Esophagus (tissue), 2 donors: ENCODE data around the gene ABCB8. TPM values are rescaled to one million over a fixed set of nuclear protein-coding genes. Genes with fewer than 3 reads are reported as not detected.

Source experiments
- H3K27ac ChIP-seq, 2 donors: one replicate each; pipeline ENCODE4 v1.5.1; 2013; ENCODE audit warnings: low read depth in 2 of 2, mild to moderate bottlenecking in 2 of 2, inconsistent platforms in 1 of 2, low read length in 1 of 2, moderate library complexity in 1 of 2
- H3K27me3 ChIP-seq, 2 donors: one replicate each; pipeline ENCODE4 v1.6.1; 2013; ENCODE audit warnings: low read length in 2 of 2, control low read depth in 1 of 2, mild to moderate bottlenecking in 1 of 2; ENCODE audit not compliant: insufficient read depth in 2 of 2, control insufficient read depth in 1 of 2
- H3K36me3 ChIP-seq, 2 donors: one replicate each; pipeline ENCODE4 v1.6.1; 2013; ENCODE audit warnings: low read length in 1 of 2; ENCODE audit not compliant: control insufficient read depth in 2 of 2, insufficient read depth in 2 of 2
- H3K4me1 ChIP-seq, 2 donors: one replicate each; pipeline ENCODE4 v1.6.1; 2013; ENCODE audit warnings: low read length in 1 of 2; ENCODE audit not compliant: control insufficient read depth in 2 of 2, insufficient read depth in 2 of 2
- H3K4me3 ChIP-seq, 2 donors: one replicate each; pipeline ENCODE4 v1.5.1; 2013; ENCODE audit warnings: low read length in 2 of 2, mild to moderate bottlenecking in 2 of 2, low read depth in 1 of 2, moderate library complexity in 1 of 2
- H3K9me3 ChIP-seq, 2 donors: one replicate each; pipeline ENCODE4 v1.6.1; 2013; ENCODE audit warnings: mild to moderate bottlenecking in 2 of 2, low read depth in 1 of 2, low read length in 1 of 2, moderate library complexity in 1 of 2; ENCODE audit not compliant: control insufficient read depth in 2 of 2, insufficient read depth in 1 of 2
- WGBS, 2 donors: extraction: QIAGEN DNeasy Blood & Tissue Kit; methylation state at CpG; one replicate each; pipeline ENCODE4 v1.1.7; 2013; 5-methylcytosine and 5-hydroxymethylcytosine counted together
- polyA plus RNA-seq, 2 donors: library from polyadenylated mRNA; stranded (reverse); fragments of 200-250 nt; gene quantifications; one replicate each; pipeline ENCODE4 v1.2.3, GENCODE V29; 2013
- donor health status: healthy with polysubstance abuse.
- donor health status: Bipolar disorder and iron deficiency.

ABCB8 gene
- polyA plus RNA-seq, 2 donors = 24.0 to 27.6 TPM

GRCh38 chr7:151086802-151087244 is 58.6 kb downstream of the ABCB8 start:
- Histone ChIP-seq H3K36me3 (no peaks in the 10 kb centered on the region), H3K27me3 (no peaks in the 10 kb centered on the region), H3K9me3 (no peaks in the 10 kb centered on the region), H3K4me1 (peaks cover 18 to 26% of the 10 kb centered on the region in 2 donors), H3K4me3 (peak overlapping the region; percentile 55 to 78), H3K27ac (peak overlapping the region; percentile 82 to 84)
- 1% methylated on average over 37 to 55 of the region's 56 CpGs for WGBS, 2 donors

GRCh38 chr7:151087245-151088018 is 59.2 kb downstream of the ABCB8 start:
- H3K27ac ChIP-seq = peak overlapping the region; percentile 82 to 84
- H3K27me3 ChIP-seq = no peaks in the 10 kb centered on the region
- no peaks in the 10 kb centered on the region for H3K36me3 ChIP-seq
- H3K4me1 ChIP-seq = peaks cover 12 to 20% of the 10 kb centered on the region in 2 donors
- H3K4me3 ChIP-seq = peak overlapping the region; percentile 55 to 78
- WGBS, 2 donors = 2% methylated on average over 64 to 70 of the region's 70 CpGs
- no peaks in the 10 kb centered on the region for H3K9me3 ChIP-seq

- 28 to 34% methylated on average over 16 of the region's 16 CpGs for WGBS, 2 donors
- Histone ChIP-seq H3K4me3 (peak overlapping the region; percentile 55 to 78), H3K4me1 (peaks cover 10 to 17% of the 10 kb centered on the region in 2 donors)
These were observed 60.0 kb downstream of the ABCB8 start for GRCh38 chr7:151088019-151088855.

GRCh38 chr7:151088856-151089699 is 60.8 kb downstream of the ABCB8 start:
- Histone ChIP-seq H3K36me3 (no peaks in the 10 kb centered on the region), H3K4me1 (peaks cover 10 to 13% of the 10 kb centered on the region in 2 donors), H3K27ac (peak overlapping the region; percentile 75 to 84), H3K9me3 (no peaks in the 10 kb centered on the region), H3K4me3 (peak overlapping the region in 1 of 2 donors; percentile 29), H3K27me3 (no peaks in the 10 kb centered on the region)
- 17 to 29% methylated on average over 30 of the region's 30 CpGs for WGBS, 2 donors

More at GRCh38 chr7:151088019-151088855, 60.0 kb downstream of the ABCB8 start:
- H3K27me3 ChIP-seq = no peaks in the 10 kb centered on the region
- no peaks in the 10 kb centered on the region for H3K9me3 ChIP-seq
- H3K36me3 ChIP-seq = no peaks in the 10 kb centered on the region
- peak overlapping the region; percentile 82 to 84 for H3K27ac ChIP-seq

GRCh38 chr7:151089893-151090730 is 61.9 kb downstream of the ABCB8 start:
- 72 to 76% methylated on average over 20 to 22 of the region's 22 CpGs for WGBS, 2 donors
- Histone ChIP-seq H3K9me3 (no peaks in the 10 kb centered on the region), H3K27me3 (no peaks in the 10 kb centered on the region), H3K27ac (peak overlapping the region; percentile 75 to 84), H3K36me3 (no peaks in the 10 kb centered on the region), H3K4me3 (no peak overlapping the region), H3K4me1 (peaks cover 10 to 15% of the 10 kb centered on the region in 2 donors)

- WGBS, 2 donors = 86 to 88% methylated on average over 7 of the region's 7 CpGs
- Histone ChIP-seq H3K36me3 (no peaks in the 10 kb centered on the region), H3K27ac (no peak overlapping the region), H3K27me3 (no peaks in the 10 kb centered on the region), H3K4me3 (no peak overlapping the region), H3K9me3 (no peaks in the 10 kb centered on the region), H3K4me1 (peaks cover 10 to 17% of the 10 kb centered on the region in 2 donors)
These were observed 62.8 kb downstream of the ABCB8 start for GRCh38 chr7:151091003-151091402.

GRCh38 chr7:151091431-151091830 is 63.2 kb downstream of the ABCB8 start:
- no peaks in the 10 kb centered on the region for H3K27me3 ChIP-seq
- no peak overlapping the region for H3K27ac ChIP-seq
- H3K4me3 ChIP-seq = no peak overlapping the region
- 53 to 60% methylated on average over 6 of the region's 6 CpGs for WGBS, 2 donors
- H3K4me1 ChIP-seq = peaks cover 10 to 18% of the 10 kb centered on the region in 2 donors
- H3K36me3 ChIP-seq = no peaks in the 10 kb centered on the region
- no peaks in the 10 kb centered on the region for H3K9me3 ChIP-seq

- Histone ChIP-seq H3K9me3 (no peaks in the 10 kb centered on the region), H3K27me3 (no peaks in the 10 kb centered on the region), H3K4me1 (peaks cover 10 to 18% of the 10 kb centered on the region in 2 donors), H3K36me3 (no peaks in the 10 kb centered on the region), H3K27ac (no peak overlapping the region), H3K4me3 (no peak overlapping the region)
- 86 to 88% methylated on average over 14 of the region's 14 CpGs for WGBS, 2 donors
These were observed 63.7 kb downstream of the ABCB8 start for GRCh38 chr7:151091988-151092387.
